DMS79 (cell line): ENCODE results near the gene IGFBP1.

Experiments used
- DNase-seq: peaks from one replicate; lab custom pipeline; 2025; lab: John Stamatoyannopoulos, UW

IGFBP1 gene

DNA sequence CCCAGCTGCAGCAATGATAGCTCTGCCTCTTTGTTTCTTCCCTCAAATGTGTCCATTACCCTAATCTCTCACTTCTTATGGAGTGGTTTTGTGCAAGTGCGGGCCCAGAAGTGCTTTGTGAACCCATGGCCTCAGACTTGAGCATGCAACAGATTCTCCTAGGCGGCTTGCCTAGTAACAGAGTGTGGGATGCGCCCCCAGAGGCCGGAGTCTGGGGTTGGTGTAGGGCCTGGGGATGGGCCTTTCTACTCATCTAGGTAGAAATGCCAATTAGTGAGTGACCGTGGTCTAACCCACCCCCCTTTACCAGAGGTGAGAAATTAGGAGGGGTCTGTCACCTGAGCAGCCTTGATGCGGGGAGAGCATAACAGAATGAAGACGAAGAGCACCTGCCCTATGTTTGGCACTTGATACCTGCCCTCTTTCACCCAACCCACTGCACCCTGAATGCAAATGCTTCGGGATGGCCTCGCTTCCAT, 7.0 kb upstream of the IGFBP1 start:
- no peak for DNase-seq

DNA sequence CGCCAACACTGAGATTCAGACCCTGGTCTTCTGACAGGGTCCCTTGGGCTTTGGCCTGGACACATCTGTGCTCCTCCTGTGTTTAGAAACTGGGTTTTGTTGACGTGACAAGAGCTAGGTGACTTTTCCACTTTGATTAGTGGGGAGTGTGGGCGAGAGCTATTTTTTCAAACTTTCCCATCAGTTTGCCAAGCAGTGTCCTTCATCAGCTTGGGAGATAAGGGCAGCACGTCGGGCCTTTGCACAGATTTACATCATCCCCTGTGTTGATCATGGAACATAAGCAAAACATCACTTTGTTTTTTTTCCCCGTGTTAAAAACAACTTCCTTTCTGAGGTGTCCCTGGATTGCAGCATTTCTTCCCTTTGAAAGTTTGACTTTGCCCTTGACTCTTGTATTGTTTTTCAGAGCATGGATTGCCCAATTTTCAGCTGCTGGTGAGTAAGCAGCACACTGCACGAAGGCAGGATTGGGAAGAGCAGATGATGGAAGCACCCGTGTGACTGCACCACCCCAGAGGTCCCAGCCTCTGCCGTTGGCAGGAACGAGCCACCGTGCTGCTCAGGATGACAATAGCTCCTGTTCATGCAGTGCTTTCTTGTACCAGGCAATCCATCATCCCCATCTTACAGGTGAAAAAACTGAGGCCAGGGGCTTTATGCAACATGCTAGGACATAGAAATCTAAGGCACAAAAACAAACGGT, 6.4 kb upstream of the IGFBP1 start:
- no peak for DNase-seq

DNA sequence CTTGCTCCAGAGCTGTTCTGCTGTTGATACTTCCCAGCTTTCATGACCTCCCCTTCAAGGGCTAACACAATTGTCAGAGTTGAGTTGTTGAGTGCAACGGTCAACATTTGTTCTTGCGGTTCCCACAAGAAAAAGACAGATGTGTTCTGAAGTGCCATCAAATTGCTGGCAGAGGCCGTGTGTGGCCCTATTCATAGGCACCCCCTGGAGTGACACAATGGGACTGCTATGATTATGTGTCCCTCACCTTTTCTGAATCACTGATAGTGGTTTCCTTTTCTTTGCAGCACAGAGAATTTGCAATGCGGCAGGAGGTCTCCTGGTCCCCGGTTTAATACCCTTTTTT, 5.8 kb upstream of the IGFBP1 start:
- no peak for DNase-seq

DNA sequence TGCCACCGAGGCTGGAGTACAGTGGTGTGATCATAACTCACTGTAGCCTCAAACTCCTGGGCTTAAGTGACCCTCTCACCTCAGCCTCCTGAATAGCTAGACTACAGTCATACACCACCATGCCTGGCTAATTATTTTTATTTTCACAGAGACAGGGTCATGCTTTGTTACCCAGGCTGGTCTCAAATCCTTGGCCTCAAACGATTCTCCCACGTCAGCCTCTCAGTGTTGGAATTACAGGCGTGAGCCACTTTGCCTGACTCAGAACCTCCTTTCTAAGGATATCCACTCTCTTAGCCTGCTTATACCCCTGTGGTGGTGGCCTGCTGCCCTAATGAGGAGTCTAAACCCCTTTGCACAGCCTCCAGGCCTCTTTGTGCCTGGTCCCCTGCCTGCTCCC, 4.2 kb upstream of the IGFBP1 start:
- DNase-seq, result no peak

DNA sequence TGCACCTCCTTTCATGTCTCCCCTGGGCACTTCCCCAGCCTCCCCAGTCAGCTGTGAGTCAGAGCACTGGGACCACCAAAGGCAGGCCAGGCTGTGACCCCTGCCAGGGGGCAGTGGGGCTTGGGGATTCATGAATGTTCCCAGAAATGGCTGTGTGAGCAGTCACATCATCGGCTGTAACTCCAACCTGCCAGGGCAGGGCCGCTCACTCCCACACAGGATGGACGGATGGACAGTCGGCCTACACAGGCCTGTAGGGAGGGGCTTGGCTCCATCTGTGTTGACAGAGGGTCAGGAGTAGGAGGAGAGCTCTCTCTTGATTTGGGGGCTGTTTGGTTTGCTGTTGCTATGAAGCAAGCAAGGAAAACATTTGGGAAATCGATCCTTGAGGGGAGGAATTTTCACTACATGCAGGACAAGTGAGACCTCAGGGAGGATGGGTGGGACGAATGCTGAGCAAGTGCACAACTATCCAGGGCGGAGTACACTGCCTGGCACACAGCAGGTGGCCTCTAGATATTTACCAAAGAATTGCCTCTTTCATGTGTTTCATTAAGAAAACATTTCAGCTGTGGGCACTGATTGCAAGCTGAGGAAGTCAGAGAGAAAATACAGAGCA, 2.9 kb upstream of the IGFBP1 start:
- no peak for DNase-seq

DNA sequence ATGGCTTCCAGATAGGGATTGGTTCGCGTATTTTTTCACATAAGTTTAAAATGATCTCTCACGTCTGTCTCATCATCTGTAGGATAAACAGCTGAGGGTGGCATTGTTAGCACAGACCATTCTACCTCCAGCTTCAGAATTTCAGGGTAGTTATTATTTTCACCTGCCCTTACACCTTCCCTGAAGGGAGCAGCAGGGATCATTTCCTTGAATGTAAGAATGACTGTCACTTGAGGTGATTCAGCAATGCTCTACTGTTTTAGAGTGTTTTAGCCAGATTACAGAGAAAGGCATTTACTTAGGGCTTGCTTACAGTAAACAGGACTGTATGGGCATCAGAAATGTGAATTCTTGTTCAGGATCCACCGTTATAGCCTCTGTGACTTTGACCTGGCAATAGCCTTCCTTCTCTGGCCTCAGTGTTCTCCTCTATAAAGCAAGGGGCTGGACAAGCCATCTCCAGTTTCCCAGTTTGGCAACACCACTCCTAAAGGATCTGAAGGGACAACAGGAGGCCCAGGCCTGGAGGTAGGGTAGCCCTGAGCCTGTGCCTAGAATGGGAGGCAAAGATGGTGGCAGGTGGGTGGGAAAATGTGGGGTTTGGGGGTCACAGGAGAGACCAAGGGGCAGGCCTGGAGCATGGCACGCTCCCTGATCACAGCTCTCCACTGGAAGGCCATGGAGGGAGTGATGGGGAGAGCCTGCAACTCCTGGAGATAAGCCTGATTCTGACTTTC, 1.2 kb upstream of the IGFBP1 start:
- DNase-seq, result no peak

DNA sequence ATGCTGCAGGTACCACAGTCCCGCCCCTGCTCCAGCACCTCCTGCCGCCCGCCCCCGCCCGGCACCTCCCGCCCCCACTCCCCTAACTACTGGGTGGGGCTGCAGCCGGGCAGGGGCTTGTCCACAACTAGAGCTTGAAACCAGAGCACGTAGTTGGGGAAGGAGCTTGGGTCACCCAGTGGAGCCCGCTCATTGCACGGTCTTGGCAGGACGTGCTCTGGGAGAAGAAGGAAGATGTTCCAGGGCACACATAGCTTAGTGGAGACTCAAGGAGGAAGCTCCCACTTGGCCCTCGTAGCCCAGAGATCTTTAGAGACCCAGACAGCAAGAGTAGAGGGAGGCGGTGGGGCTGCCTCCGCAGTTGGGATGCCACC, 692 bp downstream of the IGFBP1 start:
- no peak for DNase-seq

DNA sequence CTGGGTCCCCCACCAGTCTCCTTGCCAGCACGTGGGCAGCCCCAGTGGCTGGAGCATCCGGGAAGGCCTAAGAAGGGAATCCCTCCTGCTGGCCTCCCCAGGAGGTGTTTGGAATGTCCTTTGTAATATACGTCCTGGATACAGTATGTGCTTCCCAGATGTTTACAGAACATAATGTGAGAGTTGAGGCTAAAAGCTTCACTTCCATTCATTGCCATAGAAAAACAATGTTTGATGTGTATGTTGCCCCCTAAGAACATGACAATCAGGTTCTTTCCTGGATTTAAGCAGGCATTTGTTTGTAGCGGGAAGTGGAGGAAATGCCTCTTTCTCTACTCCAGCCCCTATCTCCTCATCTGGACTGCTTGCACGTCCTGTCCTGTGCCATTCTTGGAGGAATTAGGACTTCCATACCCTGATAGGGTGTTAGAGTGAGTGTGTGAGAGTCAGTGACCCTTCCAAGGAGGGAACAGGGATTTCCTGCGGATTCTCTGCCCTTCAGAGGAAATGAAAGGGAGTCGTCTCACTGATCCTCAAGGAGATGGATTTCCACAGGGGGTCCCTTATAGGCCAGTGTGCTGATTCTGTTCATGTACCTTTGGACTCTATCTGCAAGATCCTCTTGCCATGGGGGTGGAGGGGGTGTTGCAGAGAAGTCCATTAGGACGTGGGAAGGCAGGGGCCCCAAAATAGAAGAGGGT, 1.2 kb downstream of the IGFBP1 start:
- no peak for DNase-seq

DNA sequence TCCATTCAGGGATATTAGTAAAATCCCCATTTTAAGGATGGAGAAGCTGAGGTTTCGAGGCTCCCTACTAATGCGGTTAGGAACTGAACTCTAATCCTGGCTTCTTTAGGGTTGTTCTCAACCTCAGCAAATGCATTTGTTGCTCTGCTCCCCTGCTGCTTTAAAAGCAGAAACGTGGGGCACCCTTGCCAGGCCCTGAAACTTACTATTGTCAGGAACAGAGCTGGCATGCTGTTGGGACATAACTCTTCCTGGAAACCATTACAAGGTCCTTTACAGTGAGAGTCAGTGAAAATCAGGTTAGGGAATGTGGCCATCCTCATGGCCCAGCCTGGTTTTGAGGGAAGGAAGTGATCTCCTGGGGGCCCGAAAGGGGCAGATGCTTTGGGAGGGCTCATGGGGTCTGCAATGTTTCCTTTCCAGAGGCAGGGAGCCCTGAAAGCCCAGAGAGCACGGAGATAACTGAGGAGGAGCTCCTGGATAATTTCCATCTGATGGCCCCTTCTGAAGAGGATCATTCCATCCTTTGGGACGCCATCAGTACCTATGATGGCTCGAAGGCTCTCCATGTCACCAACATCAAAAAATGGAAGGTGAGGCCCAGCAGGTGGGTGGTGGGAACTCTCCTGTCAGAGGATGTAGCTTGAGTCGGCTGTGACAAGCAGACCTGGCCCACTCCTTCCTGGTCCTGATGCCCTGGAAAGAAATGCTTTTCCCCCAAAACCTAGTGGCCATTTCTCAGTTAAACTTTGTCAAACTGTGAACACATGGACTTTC, 2.0 kb downstream of the IGFBP1 start:
- no peak for DNase-seq

DNA sequence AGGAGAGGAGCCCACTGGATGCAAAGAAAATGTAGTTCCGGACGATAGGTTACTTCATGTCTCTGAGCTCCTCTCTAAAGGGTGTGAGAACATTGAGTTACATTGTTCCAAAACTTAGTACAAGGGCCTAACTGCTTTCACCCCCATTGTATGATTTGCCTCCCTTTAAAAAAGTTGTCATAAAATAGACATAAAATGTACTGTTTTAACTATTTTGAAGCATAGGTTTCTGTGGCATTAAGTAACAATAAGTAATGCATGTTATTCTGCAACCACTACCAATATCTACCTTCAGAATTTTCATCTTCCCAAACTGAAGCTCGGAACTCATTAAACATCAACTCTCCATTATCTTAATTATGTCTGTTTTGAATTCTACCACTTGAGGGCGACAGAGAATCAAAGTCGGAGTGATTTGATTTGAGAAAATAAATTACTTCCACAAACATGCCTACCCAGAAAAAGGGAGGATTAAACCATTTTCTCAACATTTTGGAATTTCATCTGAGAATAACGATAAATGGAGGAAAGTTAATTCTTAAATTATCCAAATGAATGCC, 2.7 kb downstream of the IGFBP1 start:
- no peak for DNase-seq

DNA sequence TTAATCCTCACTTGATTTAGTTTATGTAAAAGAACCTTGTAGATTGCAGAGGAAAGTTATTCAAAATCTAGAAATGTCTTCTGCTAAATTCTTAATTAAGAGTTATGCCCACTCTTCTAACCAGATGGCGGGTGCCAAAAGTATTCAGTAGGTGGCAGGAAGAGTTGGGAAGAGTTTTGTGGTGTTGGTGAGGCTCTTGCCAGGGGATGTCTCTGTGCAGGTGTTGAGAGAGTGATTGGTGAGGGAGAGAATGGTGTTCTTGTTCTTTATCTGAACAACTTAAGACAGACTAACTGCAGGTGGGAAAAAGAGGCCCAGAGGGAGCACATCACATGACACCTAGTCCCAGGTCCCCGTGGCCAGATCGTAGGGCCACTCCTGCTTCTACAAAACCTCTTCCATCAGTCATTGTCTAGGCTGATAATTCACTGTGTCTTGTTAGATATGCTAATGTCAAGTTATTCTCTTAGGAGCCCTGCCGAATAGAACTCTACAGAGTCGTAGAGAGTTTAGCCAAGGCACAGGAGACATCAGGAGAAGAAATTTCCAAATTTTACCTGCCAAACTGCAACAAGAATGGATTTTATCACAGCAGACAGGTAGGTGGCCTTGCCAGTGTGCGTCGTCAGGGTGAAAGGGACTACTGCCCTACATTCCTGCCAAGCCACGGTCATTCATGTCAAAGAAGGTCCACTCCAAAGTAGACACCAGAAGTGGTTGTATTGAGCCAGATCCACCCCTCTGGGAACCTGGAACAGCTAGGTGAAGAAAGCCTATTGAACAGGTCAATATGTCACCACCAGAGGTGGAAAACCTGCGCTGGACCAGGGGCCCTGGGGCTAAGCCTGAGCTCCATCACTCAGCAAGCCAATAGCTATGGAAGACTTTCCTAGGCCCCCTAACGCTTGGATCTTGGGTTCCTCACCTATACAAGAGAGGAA, 3.4 kb downstream of the IGFBP1 start:
- DNase-seq, result no peak

DNA sequence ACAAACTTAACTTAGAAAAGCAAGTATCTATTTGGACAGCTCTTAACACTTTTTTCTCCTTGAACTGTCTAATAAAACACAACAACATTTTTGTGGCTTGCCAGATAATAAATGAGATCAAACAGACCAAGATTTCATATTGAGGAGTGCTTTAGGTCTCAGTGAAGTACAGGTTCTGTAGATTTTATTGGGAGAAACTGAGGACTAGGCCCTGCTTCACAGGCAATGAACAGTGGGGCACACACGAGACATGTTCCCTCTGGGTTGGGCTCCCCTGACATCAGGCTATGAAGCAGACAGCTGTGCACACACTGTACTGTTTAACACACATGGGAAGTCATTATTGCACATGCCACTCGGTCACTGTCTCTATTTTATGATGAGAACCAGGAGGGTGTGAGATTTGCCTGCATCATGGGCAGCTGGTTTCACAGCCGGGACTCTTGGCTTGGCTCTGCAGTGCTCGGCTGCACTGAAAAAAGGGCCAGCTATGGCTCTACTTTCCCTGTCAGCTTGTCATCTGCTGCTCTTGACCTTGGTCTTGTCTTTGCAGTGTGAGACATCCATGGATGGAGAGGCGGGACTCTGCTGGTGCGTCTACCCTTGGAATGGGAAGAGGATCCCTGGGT, 4.2 kb downstream of the IGFBP1 start:
- DNase-seq, result no peak

DNA sequence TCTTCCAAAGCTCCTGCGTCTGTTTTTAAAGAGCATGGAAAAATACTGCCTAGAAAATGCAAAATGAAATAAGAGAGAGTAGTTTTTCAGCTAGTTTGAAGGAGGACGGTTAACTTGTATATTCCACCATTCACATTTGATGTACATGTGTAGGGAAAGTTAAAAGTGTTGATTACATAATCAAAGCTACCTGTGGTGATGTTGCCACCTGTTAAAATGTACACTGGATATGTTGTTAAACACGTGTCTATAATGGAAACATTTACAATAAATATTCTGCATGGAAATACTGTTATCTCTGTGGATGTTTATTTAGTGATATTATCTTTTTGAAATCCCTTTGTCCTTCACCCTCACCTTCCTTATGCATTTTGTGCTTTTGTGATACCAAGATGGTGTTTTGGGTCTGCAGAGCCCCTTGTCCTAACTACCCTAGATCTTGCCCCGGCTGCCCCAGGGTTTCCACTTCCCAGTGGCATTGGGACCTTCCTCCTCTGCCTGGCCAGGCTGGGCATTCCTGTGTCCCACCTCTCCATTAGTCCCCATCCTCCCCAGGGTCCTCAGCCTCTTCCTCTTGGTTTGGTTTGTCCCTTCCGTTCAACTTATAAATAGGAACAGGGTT, 5.2 kb downstream of the IGFBP1 start:
- no peak for DNase-seq

DNA sequence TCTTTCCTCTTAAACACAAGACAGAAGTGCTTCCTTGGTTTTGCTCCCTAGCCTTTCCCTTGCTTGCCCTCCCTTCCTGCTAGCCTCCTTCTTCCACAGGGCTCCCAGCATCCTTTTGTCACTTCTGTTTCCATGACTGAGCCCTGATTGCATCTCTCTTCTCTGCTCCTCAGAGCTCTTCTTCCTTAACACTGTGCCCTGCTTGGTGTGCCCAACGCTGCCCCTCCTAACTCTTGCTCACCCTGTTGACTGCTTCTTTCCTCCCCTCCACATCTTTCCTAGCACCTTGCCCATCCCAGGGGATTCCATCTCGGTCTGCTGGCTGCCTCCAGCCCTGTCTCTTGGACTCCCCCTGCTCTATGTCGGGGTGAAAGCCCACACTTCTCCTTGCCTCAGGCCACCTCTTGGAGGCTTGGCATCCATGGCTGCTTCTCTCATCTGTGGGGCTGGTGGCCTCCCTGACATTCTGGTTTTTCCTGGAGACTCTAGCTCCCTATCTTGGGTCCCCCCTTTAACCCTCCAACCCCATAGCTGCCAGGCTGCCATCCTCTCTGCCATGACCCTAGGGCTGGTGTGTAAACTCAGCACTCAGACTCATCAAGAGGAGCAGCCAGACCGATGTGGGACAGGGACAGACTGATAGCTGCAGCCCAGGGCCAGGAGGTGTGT, 5.8 kb downstream of the IGFBP1 start:
- DNase-seq, result no peak

DNA sequence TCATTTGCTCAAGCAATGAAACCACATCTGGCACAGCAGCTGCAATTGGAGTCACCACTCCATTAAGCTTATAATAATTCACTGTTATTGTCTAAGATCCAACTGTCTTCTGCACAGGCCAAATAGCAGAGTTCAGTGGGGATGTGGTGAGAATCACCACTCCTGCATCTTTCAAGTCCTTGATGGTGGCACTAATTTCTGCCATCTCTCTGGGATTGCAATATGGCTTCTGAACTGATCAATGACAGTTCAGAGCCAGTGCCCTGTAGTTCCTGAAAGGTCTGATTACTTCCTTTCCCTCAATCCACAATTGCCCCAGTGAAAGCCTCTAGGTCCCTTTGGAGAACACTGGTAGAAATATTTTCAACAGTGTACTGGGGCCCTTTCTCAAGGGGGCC, 6.4 kb downstream of the IGFBP1 start:
- no peak for DNase-seq

DNA sequence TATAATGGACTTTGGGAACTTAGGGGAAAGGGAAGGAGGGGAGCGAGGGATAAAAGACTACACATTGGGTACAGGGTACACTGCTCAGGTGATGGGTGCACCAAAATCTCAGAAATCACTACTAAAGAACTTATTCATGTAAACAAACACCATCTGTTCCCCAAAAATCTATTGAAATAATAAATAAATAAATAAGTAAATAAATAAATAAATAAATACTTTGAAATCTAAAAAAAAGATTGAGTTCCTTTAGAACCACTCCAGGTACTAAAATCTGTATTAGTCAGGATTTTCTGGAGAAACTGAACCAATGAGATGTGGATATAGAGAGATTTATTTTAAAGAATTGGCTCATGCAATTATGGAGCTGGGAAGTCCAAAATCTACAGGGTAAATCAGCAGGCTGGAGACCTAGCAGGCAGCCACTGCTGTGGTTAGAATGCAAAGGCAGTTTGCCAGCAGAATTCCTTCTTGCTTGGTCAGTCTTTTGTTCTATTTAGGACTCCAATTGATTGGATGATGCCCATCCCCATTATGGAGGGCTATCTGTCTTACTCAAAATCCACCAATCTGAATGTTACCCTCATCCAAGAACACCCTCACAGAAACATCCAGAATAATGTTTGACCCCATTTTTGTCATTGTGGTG, 8.9 kb downstream of the IGFBP1 start:
- no peak for DNase-seq

DNA sequence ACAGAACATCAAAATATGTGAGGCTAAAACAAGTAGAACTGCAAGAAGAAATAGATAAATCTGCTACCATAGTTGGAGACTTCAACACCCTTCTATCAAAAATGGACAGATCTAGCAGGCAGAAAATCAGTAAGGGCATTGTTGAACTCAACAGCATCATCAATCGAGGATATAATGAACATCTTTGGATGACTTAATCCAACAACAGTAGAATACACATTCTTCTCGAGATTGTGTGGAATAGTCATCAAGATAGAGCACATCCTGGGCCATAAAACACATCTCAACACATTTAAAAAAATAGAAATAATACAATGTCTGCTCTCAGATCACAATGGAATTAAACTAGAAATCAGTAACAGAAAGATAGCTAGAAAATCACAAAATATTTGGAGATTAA, 9.9 kb downstream of the IGFBP1 start:
- DNase-seq, result no peak

DNA sequence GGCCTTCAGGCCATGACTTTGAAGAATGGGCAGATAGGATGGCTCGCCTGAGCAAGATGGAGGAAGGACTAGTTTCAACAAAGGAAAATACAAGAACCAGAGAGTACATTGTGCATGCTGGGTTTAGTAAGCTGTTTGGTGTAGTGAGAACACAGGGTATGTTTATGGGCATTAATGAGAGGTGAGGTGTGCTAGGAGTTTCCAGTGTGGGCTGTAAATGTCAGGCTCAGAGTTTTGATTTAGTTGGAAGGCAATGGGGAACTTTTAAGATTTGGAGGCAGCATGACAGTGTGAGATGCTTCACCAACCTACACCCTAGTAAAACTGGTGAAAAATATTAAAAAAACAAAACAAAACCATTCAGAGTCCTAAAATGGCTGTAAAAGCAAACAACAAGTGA, 13.3 kb downstream of the IGFBP1 start:
- DNase-seq, result no peak

DNA sequence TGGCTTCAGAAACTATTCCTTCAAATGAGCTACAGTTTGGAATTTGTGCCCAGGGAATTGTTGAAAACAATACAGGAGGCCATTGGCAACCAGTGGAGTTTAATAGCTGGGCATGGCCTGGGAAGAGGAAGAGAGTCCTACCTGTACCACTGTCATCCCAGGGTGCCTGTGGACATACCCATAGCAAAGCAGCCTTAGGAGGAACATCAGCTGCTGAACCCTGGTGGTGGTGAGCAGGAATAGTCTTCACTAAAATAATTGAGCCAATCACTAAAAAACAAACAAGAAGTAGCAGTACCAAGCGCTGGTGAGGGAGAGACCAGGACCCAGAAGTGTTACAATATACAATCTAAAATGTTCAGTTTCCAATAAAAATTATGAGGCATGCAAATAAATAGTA, 14.5 kb downstream of the IGFBP1 start:
- DNase-seq, result no peak
